ENCODE measurements around the gene TRIM13. TPM values are rescaled to one million over a fixed set of nuclear protein-coding genes. Genes with fewer than 3 reads are reported as not detected.

Gene TRIM13
- total RNA-seq, 1 donor from 2014 or later, result 12.2 TPM

GRCh38 chr13:49996161-49996915 lies 504 bp upstream of the TRIM13 start:
- DNase-seq (ENCODE audit: low read depth), result no peak
- TF ChIP-seq CTCF (conservative IDR thresholded peaks at IDR 0.05; ENCODE audit: low read depth, low read length), result no peak
- peak overlapping the region; percentile 82 for H3K4me3 ChIP-seq (ENCODE audit: low read depth, low read length)

GRCh38 chr13:49997955-49998354 lies 1.1 kb downstream of the TRIM13 start:
- DNase-seq (ENCODE audit: low read depth), result no peak
- H3K4me3 ChIP-seq (ENCODE audit: low read depth, low read length), result peak overlapping the region; percentile 91
- no peak for TF ChIP-seq CTCF (conservative IDR thresholded peaks at IDR 0.05; ENCODE audit: low read depth, low read length)

- TF ChIP-seq CTCF (conservative IDR thresholded peaks at IDR 0.05; ENCODE audit: low read depth, low read length), result no peak
- H3K4me3 ChIP-seq (ENCODE audit: low read depth, low read length), result peak overlapping the region; percentile 91
- DNase-seq (ENCODE audit: low read depth), result no peak
Measured at GRCh38 chr13:49998714-49999624, 2.1 kb downstream of the TRIM13 start.

- DNase-seq (ENCODE audit: low read depth), result no peak
- no peak for TF ChIP-seq CTCF (conservative IDR thresholded peaks at IDR 0.05; ENCODE audit: low read depth, low read length)
- no peak overlapping the region for H3K4me3 ChIP-seq (ENCODE audit: low read depth, low read length)
Measured at GRCh38 chr13:50001287-50001686, 4.4 kb downstream of the TRIM13 start.

GRCh38 chr13:50006426-50007135 lies 9.7 kb downstream of the TRIM13 start:
- H3K4me3 ChIP-seq (ENCODE audit: low read depth, low read length), result no peak overlapping the region
- no peak for DNase-seq (ENCODE audit: low read depth)
- TF ChIP-seq CTCF (conservative IDR thresholded peaks at IDR 0.05; ENCODE audit: low read depth, low read length), result no peak

GRCh38 chr13:50011461-50011860 lies 14.6 kb downstream of the TRIM13 start:
- H3K4me3 ChIP-seq (ENCODE audit: low read depth, low read length), result no peak overlapping the region
- DNase-seq (ENCODE audit: low read depth), result no peak
- no peak for TF ChIP-seq CTCF (conservative IDR thresholded peaks at IDR 0.05; ENCODE audit: low read depth, low read length)

All from epithelial cell of proximal tubule (primary cell).